GM12878 (cell line): ENCODE measurements around the gene LCN1. TPM values are rescaled to one million over a fixed set of nuclear protein-coding genes. Genes with fewer than 3 reads are reported as not detected.
A peak's percentile ranks its signal among the peaks of the same experiment; 100 is the strongest.

ENCODE experiments used
- ATAC-seq: fragments of 200-7000 bp; cut with Tn5 transposase; 3 replicates; pipeline ENCODE4 v1.9.1; 2020; ENCODE audit warnings: mild to moderate bottlenecking, moderate library complexity
- BruUV-seq: library from RNA; stranded (reverse); fragments of 400-500 nt; replicated peaks from 2 replicates; lab custom pipeline; 2021; lab: Mats Ljungman, UMichigan
- CTCF ChIA-PET: fragments of 300-600 bp; sonication (Branson Sonifier 250); formaldehyde crosslinking; extraction: SDS; loops from one replicate; lab custom pipeline; 2021; ENCODE audit warnings: inconsistent platforms; lab: Yijun Ruan, JAX
- POLR2A ChIA-PET: fragments of 350-600 bp; formaldehyde crosslinking; extraction: SDS; loops from one replicate; lab custom pipeline; 2021; ENCODE audit warnings: inconsistent platforms; lab: Charles Lee
- RAD21 ChIA-PET: fragments of 300-600 bp; sonication (Branson Sonifier 250); formaldehyde crosslinking; loops from one replicate; lab custom pipeline; 2023; ENCODE audit warnings: antibody characterized with exemption; ENCODE audit not compliant: unreplicated experiment; lab: Charles Lee
- SMC1A ChIA-PET: fragments of 300-600 bp; sonication (Branson Sonifier 250); formaldehyde crosslinking; loops from one replicate; lab custom pipeline; 2023; ENCODE audit not compliant: unreplicated experiment, uncharacterized antibody; lab: Charles Lee
- DNase-seq: peaks from one replicate; pipeline ENCODE4 v3.0.0-alpha.2; 2011; ENCODE audit warnings: low read depth, low spot score
- FAIRE-seq: peaks from 3 replicates; lab custom pipeline; 2011; peaks lifted over from hg19 to GRCh38; lab: Jason Lieb, UNC
- H2AFZ ChIP-seq: 2 replicates; pipeline ENCODE4 v1.6.0; 2011; ENCODE audit warnings: low read depth, low read length, control low read depth; ENCODE audit not compliant: control insufficient read depth
- H3K27ac ChIP-seq: 2 replicates; pipeline ENCODE4 v1.5.1; 2011; ENCODE audit warnings: control low read depth; ENCODE audit not compliant: control insufficient read depth, insufficient read depth
- H3K27me3 ChIP-seq, 2 experiments: replicated peaks in 1 of 2; 2 replicates each; pipeline versions ENCODE4 v1.6.0 to v1.6.1; 2011; ENCODE audit warnings: low read length in 1 of 2; ENCODE audit not compliant: control insufficient read depth in 2 of 2, insufficient read depth in 2 of 2
- H3K36me3 ChIP-seq, 2 experiments: 2 replicates each; pipeline ENCODE4 v1.5.1; 2011; ENCODE audit warnings: low read length in 1 of 2; ENCODE audit not compliant: control insufficient read depth in 2 of 2, insufficient read depth in 2 of 2
- H3K4me1 ChIP-seq: 2 replicates; pipeline ENCODE4 v1.6.1; 2011; ENCODE audit warnings: mild to moderate bottlenecking, low read length, moderate library complexity, mixed read lengths; ENCODE audit not compliant: control insufficient read depth, insufficient read depth
- H3K4me2 ChIP-seq: 2 replicates; pipeline ENCODE4 v1.6.0; 2011; ENCODE audit warnings: control low read depth; ENCODE audit not compliant: control insufficient read depth, insufficient read depth
- H3K4me3 ChIP-seq: fragments of 200-600 bp; sonication (generic); 2 replicates; pipeline ENCODE4 v1.5.1; 2016
- H3K79me2 ChIP-seq: 2 replicates; pipeline ENCODE4 v1.6.0; 2011; ENCODE audit warnings: low read length; ENCODE audit not compliant: control insufficient read depth, insufficient read depth
- H3K9ac ChIP-seq: 2 replicates; pipeline ENCODE4 v1.8.0; 2011; ENCODE audit warnings: low read length, control low read depth, mixed read lengths; ENCODE audit not compliant: control insufficient read depth, insufficient read depth
- H3K9me3 ChIP-seq: replicated peaks from 3 replicates; pipeline ENCODE4 v1.5.1; 2011; ENCODE audit warnings: mild to moderate bottlenecking, low read length; ENCODE audit not compliant: control insufficient read depth, insufficient read depth
- H4K20me1 ChIP-seq: 2 replicates; pipeline ENCODE4 v1.6.0; 2011; ENCODE audit not compliant: control insufficient read depth, insufficient read depth
- CTCF ChIP-seq, 3 experiments: IDR thresholded peaks in 2 of 3; conservative IDR thresholded peaks in 1 of 3; 2 replicates each; pipeline ENCODE4 v1.5.1; 2011; ENCODE audit warnings: low read depth in 3 of 3, low read length in 3 of 3, mild to moderate bottlenecking in 3 of 3, control low read depth in 2 of 3, moderate library complexity in 2 of 3, inconsistent platforms in 1 of 3, mixed read lengths in 1 of 3; ENCODE audit not compliant: control insufficient read depth in 2 of 3, insufficient read depth in 1 of 3; ENCODE audit errors: extremely low read depth in 1 of 3
- EP300 ChIP-seq, 2 experiments: fragments of 150-350 bp in 1 of 2; IDR thresholded peaks; 2 replicates each; pipeline ENCODE4 v1.6.1; 2011 to 2012; ENCODE audit warnings: low read depth in 2 of 2, low read length in 2 of 2, borderline replicate concordance in 1 of 2, improper control_type of control experiment in 1 of 2, inconsistent platforms in 1 of 2; ENCODE audit not compliant: control insufficient read depth in 1 of 2
- MXI1 ChIP-seq: fragments of 150-350 bp; IDR thresholded peaks from 2 replicates; pipeline ENCODE4 v1.6.1; 2011; ENCODE audit warnings: low read depth, mild to moderate bottlenecking, inconsistent platforms, low read length, improper control_type of control experiment
- NBN ChIP-seq: fragments of 450-650 bp; IDR thresholded peaks from 2 replicates; pipeline ENCODE4 v1.6.1; 2016
- POLR2A ChIP-seq: IDR thresholded peaks from 2 replicates; pipeline ENCODE4 v1.6.1; 2011; ENCODE audit warnings: low read depth, mild to moderate bottlenecking, low read length
- POLR2AphosphoS5 ChIP-seq: IDR thresholded peaks from 2 replicates; pipeline ENCODE4 v1.6.1; 2011; ENCODE audit warnings: mild to moderate bottlenecking, low read length, inconsistent platforms
- RB1 ChIP-seq: fragments of 450-650 bp; formaldehyde crosslinking; IDR thresholded peaks from 2 replicates; pipeline ENCODE4 v1.6.1; 2017; ENCODE audit warnings: mild to moderate bottlenecking, borderline replicate concordance
- RELA ChIP-seq: fragments of 450-650 bp; IDR thresholded peaks from 2 replicates; pipeline ENCODE4 v1.8.0; 2014; ENCODE audit warnings: borderline replicate concordance; ENCODE audit not compliant: partially characterized antibody
- RELB ChIP-seq: fragments of 450-650 bp; IDR thresholded peaks from 2 replicates; pipeline ENCODE4 v1.6.1; 2017; ENCODE audit warnings: low read depth, mild to moderate bottlenecking, moderate library complexity
- SREBF1 ChIP-seq: IDR thresholded peaks from 2 replicates; pipeline ENCODE4 v1.6.1; 2012; ENCODE audit warnings: mild to moderate bottlenecking, low read length
- ZNF217 ChIP-seq: fragments of 450-650 bp; IDR thresholded peaks from 2 replicates; pipeline ENCODE4 v1.6.1; 2017; ENCODE audit warnings: antibody characterized with exemption, mild to moderate bottlenecking
- ZNF384 ChIP-seq: IDR thresholded peaks from 2 replicates; pipeline ENCODE4 v1.6.1; 2012; ENCODE audit warnings: low read depth, mild to moderate bottlenecking, low read length, improper control_type of control experiment, borderline replicate concordance
- WGBS: methylation state at CpG from one replicate; pipeline ENCODE4 v1.1.6; 2016; ENCODE audit warnings: low lambda C conversion rate; ENCODE audit not compliant: insufficient replicate concordance, insufficient coverage; ENCODE audit errors: missing lambda C conversion rate; 5-methylcytosine and 5-hydroxymethylcytosine counted together
- in situ Hi-C: fragments of 300-500 bp; cut with MboI; formaldehyde crosslinking; loops from 9 replicates; pipeline ENCODE4 v1.14.3; 2018; ENCODE audit warnings: mixed read lengths
- intact Hi-C: fragments of 100-400 bp; cut with micrococcal nuclease; formaldehyde crosslinking; loops from one replicate; pipeline ENCODE4 v1.14.2; 2022; ENCODE audit not compliant: unreplicated experiment
- polyA plus RNA-seq, 11 experiments: library from polyadenylated mRNA; depleted of rRNA in 4 of 11; unstranded in 6 of 11; stranded (reverse) in 5 of 11; fragments of >200 nt; fragmentation: Nextera tagmentation in 4 of 11; fragmentation: Illumina TruSeq in 1 of 11; extraction: Ambion mirVana in 4 of 11; extraction: Trizol in 1 of 11; gene quantifications; 1 replicate in 1 of 11; 2 replicates in 10 of 11; pipeline versions ENCODE4 v1.2.1 to v1.2.3, GENCODE V29; 2011 to 2016; ENCODE audit warnings: inconsistent platforms in 2 of 11, missing spikeins in 2 of 11, low read depth in 1 of 11
- total RNA-seq, 4 experiments: library from RNA; depleted of rRNA in 3 of 4; stranded (reverse); fragments of >200 nt in 3 of 4; fragmentation: Illumina TruSeq in 1 of 4; extraction: Trizol in 1 of 4; gene quantifications; 2 replicates each; pipeline versions ENCODE4 v1.2.1 to v1.2.3, GENCODE V29; 2013 to 2021

The LCN1 gene
- total and polyA plus RNA-seq, 10 of the 15 experiments (the other 5 are each of a cell fraction or from before 2014, with no cell fraction given) = not detected

GRCh38 chr9:135505406-135506187 lies 15.6 kb upstream of the LCN1 start:
- DNase-seq (no peak), FAIRE-seq (no peak), ATAC-seq (no peak)
- peak; percentile 26; the same call in 1 of the 2 replicates for TF ChIP-seq POLR2AphosphoS5
- TF ChIP-seq SREBF1 = no peak
- peak; percentile 27; the same call in 1 of the 2 replicates for TF ChIP-seq POLR2A
- TF ChIP-seq EP300 (IDR thresholded peaks at IDR 0.05; ENCODE audit: borderline replicate concordance in 1 of 2, control insufficient read depth in 1 of 2, low read depth in 2 of 2, low read length in 2 of 2) = no peak
- Histone ChIP-seq H3K4me1 (peaks cover 6% of the 10 kb centered on the region), H3K27me3 (no peaks in the 10 kb centered on the region), H2AFZ (no peak overlapping the region), H3K9ac (no peak overlapping the region), H3K4me3 (no peak overlapping the region), H3K27ac (no peak overlapping the region), H4K20me1 (peaks cover 4% of the 10 kb centered on the region; the same call in 1 of the 2 replicates), H3K9me3 (no peaks in the 10 kb centered on the region; the same call in 2 of the 3 replicates), H3K4me2 (no peak overlapping the region), H3K36me3 (peaks cover 10 to 22% of the 10 kb centered on the region in 2 experiments; a peak in 3 of 4 replicates), H3K79me2 (peaks cover 14% of the 10 kb centered on the region)
- RAD21 ChIA-PET = no interaction called here
- in situ Hi-C loops = no loop called here
- CTCF ChIA-PET = no interaction called here
- POLR2A ChIA-PET = no interaction called here
- SMC1A ChIA-PET = no interaction called here
- 82% methylated on average over 20 of the region's 24 CpGs for WGBS
- intact Hi-C loops = no loop called here
- BruUV-seq = no TSS peak

GRCh38 chr9:135506327-135507103 lies 14.7 kb upstream of the LCN1 start:
- ATAC-seq (no peak; the same call in 1 of the 3 replicates), DNase-seq (no peak), FAIRE-seq (no peak)
- ChIA-PET POLR2A (no interaction called here), RAD21 (no interaction called here), CTCF (no interaction called here), SMC1A (no interaction called here)
- peaks cover 5% of the 10 kb centered on the region for H3K79me2 ChIP-seq
- in situ Hi-C loops = no loop called here
- no peak overlapping the region for H3K4me2 ChIP-seq
- BruUV-seq = no TSS peak
- no peaks in the 10 kb centered on the region for H3K27me3 ChIP-seq
- peaks cover 4% of the 10 kb centered on the region; the same call in 1 of the 2 replicates for H4K20me1 ChIP-seq
- WGBS = 78% methylated on average over 12 of the region's 14 CpGs
- peaks cover 5% of the 10 kb centered on the region for H3K4me1 ChIP-seq
- intact Hi-C loops = no loop called here
- H3K27ac ChIP-seq = no peak overlapping the region
- no peaks in the 10 kb centered on the region; the same call in 2 of the 3 replicates for H3K9me3 ChIP-seq
- H2AFZ ChIP-seq = no peak overlapping the region
- H3K36me3 ChIP-seq = peaks cover 10 to 22% of the 10 kb centered on the region in 2 experiments; a peak in 3 of 4 replicates
- no peak overlapping the region for H3K4me3 ChIP-seq
- H3K9ac ChIP-seq = no peak overlapping the region
- TF ChIP-seq RELA (no peak), CTCF (IDR thresholded peaks at IDR 0.05 in 2 of 3, conservative IDR thresholded peaks at IDR 0.05 in 1 of 3; ENCODE audit: control insufficient read depth in 2 of 3, extremely low read depth in 1 of 3, insufficient read depth in 1 of 3, low read depth in 3 of 3, low read length in 3 of 3) (no peak), RELB (no peak), MXI1 (no peak), ZNF217 (no peak), RB1 (no peak), NBN (no peak), POLR2A (no peak), ZNF384 (no peak)
